Nephron progenitor cell (in vitro differentiated cells): ENCODE data around the gene HS3ST5.
"Not testable (repeated sequence)": the region's sequence is repeated elsewhere in the genome, so short reads cannot be mapped to it uniquely, and the experiment has no call there.

Experiments
- DNase-seq: peaks from one replicate; pipeline ENCODE4 v3.0.0; 2021
- H3K27ac Mint-ChIP-seq: 2 replicates; pipeline ENCODE4 v1.8.0; 2021; ENCODE audit warnings: mild to moderate bottlenecking, moderate library complexity, mixed read lengths
- H3K27me3 Mint-ChIP-seq: 2 replicates; pipeline ENCODE4 v1.8.0; 2021; ENCODE audit warnings: mild to moderate bottlenecking, low read depth, mixed read lengths; ENCODE audit not compliant: poor library complexity
- H3K36me3 Mint-ChIP-seq: 2 replicates; pipeline ENCODE4 v1.8.0; 2021; ENCODE audit warnings: low read depth, mixed read lengths
- H3K4me1 Mint-ChIP-seq: 2 replicates; pipeline ENCODE4 v1.8.0; 2021; ENCODE audit warnings: mixed read lengths
- H3K4me3 Mint-ChIP-seq: 2 replicates; pipeline ENCODE4 v1.8.0; 2021; ENCODE audit warnings: mild to moderate bottlenecking, moderate library complexity, mixed read lengths
- H3K9me3 Mint-ChIP-seq: 2 replicates; pipeline ENCODE4 v1.8.0; 2021; ENCODE audit warnings: mild to moderate bottlenecking, moderate library complexity, mixed read lengths
- TF ChIP-seq, protein P1 (sequence below): fragments of 200-600 bp; sonication (generic); IDR thresholded peaks from 2 replicates; pipeline ENCODE4 v1.5.0; 2021; ENCODE audit warnings: antibody characterized with exemption

The HS3ST5 gene

DNA sequence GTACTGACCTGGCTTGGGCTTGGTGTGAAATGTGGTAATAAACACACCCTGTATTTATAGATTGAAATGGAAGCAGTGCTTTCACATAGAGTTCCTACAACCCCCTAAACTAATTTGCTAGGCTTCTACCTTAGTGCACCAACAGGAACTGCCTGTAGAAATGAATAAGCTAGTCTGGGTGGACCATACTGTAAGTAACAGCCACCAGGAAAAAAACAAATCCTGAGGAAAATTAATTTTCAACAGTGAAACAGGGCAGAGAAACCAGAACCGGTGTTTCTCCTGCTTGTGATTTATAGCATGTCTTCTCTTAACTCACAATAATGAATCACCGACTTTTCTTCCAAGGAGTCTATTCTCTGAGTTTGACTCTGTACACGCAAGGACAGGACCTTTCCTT, 187.1 kb downstream of the HS3ST5 start:
- Mint-ChIP-seq H3K27ac (no peak overlapping the region), H3K27me3 (peaks cover 4% of the 10 kb centered on the region), H3K4me3 (no peak overlapping the region), H3K36me3 (no peaks in the 10 kb centered on the region), H3K9me3 (no peaks in the 10 kb centered on the region), H3K4me1 (no peaks in the 10 kb centered on the region)
- TF ChIP-seq, protein P1, sequence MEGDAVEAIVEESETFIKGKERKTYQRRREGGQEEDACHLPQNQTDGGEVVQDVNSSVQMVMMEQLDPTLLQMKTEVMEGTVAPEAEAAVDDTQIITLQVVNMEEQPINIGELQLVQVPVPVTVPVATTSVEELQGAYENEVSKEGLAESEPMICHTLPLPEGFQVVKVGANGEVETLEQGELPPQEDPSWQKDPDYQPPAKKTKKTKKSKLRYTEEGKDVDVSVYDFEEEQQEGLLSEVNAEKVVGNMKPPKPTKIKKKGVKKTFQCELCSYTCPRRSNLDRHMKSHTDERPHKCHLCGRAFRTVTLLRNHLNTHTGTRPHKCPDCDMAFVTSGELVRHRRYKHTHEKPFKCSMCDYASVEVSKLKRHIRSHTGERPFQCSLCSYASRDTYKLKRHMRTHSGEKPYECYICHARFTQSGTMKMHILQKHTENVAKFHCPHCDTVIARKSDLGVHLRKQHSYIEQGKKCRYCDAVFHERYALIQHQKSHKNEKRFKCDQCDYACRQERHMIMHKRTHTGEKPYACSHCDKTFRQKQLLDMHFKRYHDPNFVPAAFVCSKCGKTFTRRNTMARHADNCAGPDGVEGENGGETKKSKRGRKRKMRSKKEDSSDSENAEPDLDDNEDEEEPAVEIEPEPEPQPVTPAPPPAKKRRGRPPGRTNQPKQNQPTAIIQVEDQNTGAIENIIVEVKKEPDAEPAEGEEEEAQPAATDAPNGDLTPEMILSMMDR = no peak
- DNase-seq = no peak

DNA sequence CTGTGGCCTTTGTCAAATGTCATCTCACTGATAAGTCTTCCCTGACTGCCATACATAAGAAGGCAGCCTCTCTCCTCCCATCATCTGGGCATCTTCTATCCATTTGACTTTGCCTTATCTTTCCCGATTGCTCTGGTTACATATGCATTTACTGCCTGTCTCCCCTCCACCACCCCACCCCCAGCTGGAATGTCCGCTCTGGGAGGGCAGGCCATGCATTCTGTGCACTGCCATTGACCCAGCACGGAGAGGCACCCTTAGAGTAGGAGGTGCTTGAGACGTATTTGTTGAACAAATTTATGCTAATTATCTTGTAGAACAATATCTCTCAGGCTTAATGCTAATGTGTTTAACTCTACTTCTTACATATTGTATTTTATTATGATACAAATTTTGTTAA, 188.0 kb downstream of the HS3ST5 start:
- H3K27me3 Mint-ChIP-seq = peaks cover 4% of the 10 kb centered on the region
- H3K4me3 Mint-ChIP-seq = no peak overlapping the region
- no peaks in the 10 kb centered on the region for H3K36me3 Mint-ChIP-seq
- no peaks in the 10 kb centered on the region for H3K4me1 Mint-ChIP-seq
- no peaks in the 10 kb centered on the region for H3K9me3 Mint-ChIP-seq
- DNase-seq = no peak
- TF ChIP-seq, protein P1 = no peak
- H3K27ac Mint-ChIP-seq = no peak overlapping the region

DNA sequence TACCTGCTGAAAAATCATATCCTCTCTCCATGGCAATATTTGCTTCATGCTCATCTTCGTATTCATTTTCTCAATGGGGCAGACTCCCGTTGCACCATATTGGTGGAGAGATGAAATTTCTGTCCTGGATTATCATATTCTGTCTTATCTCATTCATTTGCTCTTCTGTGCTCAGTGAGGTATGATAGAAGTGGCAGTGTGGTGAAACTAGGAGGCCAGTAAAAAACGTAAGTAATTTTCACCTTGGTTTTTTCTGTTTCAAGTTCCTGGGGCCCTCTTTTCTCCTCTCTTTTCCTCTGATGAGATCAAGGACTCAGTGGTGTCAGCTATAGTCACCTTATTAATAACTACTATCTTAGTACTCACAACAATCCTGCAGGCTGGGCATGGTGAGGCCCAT, 189.4 kb downstream of the HS3ST5 start:
- DNase-seq = no peak
- no peaks in the 10 kb centered on the region for H3K36me3 Mint-ChIP-seq

GRCh38 chr6:114151064-114151690, 191.6 kb downstream of the HS3ST5 start:
- Mint-ChIP-seq H3K9me3 (peaks cover 9% of the 10 kb centered on the region), H3K27me3 (peaks cover 8% of the 10 kb centered on the region), H3K36me3 (peaks cover 6% of the 10 kb centered on the region), H3K4me3 (no peak overlapping the region), H3K27ac (no peak overlapping the region), H3K4me1 (no peaks in the 10 kb centered on the region)
- TF ChIP-seq, protein P1 = no peak
- no peak for DNase-seq

More for the DNA sequence above, 189.4 kb downstream of the HS3ST5 start:
- no peak overlapping the region for H3K4me3 Mint-ChIP-seq
- H3K9me3 Mint-ChIP-seq = no peaks in the 10 kb centered on the region
- H3K27me3 Mint-ChIP-seq = peaks cover 4% of the 10 kb centered on the region
- no peaks in the 10 kb centered on the region for H3K4me1 Mint-ChIP-seq
- peak overlapping the region; percentile 61 for H3K27ac Mint-ChIP-seq
- TF ChIP-seq, protein P1 = no peak

DNA sequence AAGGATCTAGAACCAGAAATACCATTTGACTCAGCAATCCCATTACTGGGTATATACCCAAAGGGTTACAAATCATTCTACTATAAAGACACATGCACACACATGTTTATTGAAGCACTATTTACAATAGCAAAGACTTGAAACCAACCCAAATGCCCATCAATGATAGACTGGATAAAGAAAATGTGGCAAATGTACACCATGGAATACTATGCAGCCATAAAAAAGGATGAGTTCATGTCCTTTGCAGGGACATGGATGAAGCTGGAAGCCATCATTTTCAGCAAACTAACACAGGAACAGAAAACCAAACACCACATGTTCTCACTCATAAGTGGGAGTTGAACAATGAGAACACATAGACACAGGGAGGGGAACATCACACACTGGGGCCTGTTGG, 193.6 kb downstream of the HS3ST5 start:
- not testable (repeated sequence) for DNase-seq, H3K4me3 Mint-ChIP-seq, H3K9me3 Mint-ChIP-seq, H3K4me1 Mint-ChIP-seq, H3K27me3 Mint-ChIP-seq, H3K27ac Mint-ChIP-seq, H3K36me3 Mint-ChIP-seq

GRCh38 chr6:114144887-114145851, 197.7 kb downstream of the HS3ST5 start:
- Mint-ChIP-seq H3K4me3 (no peak overlapping the region), H3K36me3 (peaks cover 6% of the 10 kb centered on the region), H3K4me1 (peaks cover 6% of the 10 kb centered on the region), H3K27ac (peak overlapping the region; percentile 20), H3K27me3 (peaks cover 3% of the 10 kb centered on the region), H3K9me3 (peaks cover 9% of the 10 kb centered on the region)
- DNase-seq = no peak
- TF ChIP-seq, protein P1 = no peak
